ENCODE data around the gene KRTAP5-4.

DNA sequence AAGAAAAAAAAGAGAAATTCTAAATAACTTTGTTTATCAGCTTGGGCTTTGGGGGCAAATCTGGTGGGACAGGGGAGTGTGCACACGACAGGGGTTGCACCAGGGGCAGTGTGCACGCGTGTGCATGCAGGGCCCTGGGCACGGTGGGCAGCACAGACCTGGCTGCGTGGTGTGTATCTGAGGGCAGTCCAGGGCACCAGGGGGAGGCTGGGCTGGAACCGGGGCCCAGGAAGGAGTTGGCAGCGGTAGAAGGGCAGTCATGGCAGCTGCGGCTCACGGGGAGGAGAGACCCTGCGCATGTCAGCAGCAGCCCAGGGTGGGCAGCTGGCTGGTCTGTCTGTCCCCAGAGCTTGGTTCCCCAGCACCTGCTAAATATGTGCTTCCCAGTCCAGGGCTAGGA is 11.9 kb upstream of the KRTAP5-4 start:
- TF ChIP-seq, protein P1, sequence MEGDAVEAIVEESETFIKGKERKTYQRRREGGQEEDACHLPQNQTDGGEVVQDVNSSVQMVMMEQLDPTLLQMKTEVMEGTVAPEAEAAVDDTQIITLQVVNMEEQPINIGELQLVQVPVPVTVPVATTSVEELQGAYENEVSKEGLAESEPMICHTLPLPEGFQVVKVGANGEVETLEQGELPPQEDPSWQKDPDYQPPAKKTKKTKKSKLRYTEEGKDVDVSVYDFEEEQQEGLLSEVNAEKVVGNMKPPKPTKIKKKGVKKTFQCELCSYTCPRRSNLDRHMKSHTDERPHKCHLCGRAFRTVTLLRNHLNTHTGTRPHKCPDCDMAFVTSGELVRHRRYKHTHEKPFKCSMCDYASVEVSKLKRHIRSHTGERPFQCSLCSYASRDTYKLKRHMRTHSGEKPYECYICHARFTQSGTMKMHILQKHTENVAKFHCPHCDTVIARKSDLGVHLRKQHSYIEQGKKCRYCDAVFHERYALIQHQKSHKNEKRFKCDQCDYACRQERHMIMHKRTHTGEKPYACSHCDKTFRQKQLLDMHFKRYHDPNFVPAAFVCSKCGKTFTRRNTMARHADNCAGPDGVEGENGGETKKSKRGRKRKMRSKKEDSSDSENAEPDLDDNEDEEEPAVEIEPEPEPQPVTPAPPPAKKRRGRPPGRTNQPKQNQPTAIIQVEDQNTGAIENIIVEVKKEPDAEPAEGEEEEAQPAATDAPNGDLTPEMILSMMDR (IDR thresholded peaks at IDR 0.05; ENCODE audit: low read depth, low read length, poor library complexity, severe bottlenecking) = no peak
- no peak for TF ChIP-seq EZH2phosphoT487 (IDR thresholded peaks at IDR 0.05; ENCODE audit: borderline replicate concordance, low read length)

All from DOHH2 (cell line).